Activated CD4-positive, CD25-positive, alpha-beta regulatory T cell treated with anti-CD3 and anti-CD28 coated beads, Interleukin-2, amount 50 U/mL, for 72 hours (primary cell): ENCODE measurements around the gene ETV6.

Source experiments
- DNase-seq: peaks from one replicate; pipeline ENCODE4 v3.0.0; 2021

The ETV6 gene

GRCh38 chr12:11648514-11649412 is 711 bp upstream of the ETV6 start:
- peak; percentile 60 for DNase-seq

DNA sequence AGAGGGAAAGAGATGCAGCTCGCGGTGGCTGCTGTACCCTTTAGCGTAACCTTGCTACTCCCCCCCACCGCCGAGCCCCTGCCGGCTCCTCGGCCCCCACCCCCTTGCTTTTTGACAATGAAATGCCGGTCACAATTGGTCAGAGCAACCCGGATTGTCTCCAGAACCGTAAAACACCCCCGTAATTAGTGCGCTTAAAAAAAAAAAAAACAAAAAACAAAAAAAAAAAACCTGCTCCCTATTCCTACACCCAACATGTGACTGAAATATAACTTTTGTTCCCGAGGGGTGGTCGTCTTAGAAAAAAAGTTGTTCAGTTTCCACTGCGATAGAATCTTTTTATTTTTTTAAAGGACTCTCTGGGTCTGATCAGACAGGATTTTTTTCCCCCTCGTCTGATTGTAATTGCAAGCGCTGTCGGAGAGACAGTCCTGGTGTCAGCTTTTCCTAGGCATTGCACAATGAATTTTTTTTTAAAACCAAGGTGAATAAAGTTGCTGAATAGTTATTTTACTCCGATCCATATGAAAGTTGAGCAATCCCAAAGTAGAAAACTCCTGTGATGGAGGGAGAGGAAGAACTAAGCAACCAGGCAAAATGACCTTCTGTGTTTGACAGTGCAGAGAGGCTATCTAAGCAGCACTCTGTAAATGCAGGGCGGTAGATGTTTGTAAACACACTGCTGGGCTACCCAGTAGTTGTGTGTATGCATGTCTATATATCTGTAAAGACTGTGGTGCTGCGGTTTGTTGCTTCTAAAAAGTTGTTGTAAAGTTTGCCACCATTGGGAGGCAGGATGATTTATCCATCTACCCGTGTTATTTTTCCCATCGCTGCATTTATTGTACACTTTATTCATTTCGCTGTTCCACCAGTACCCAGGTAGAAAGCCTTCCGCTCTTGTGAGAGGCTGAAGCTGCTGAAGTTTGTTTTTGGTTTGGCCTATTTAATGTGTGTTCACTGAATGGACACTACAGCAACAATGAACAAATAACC is 1.1 kb downstream of the ETV6 start:
- DNase-seq = no peak

DNA sequence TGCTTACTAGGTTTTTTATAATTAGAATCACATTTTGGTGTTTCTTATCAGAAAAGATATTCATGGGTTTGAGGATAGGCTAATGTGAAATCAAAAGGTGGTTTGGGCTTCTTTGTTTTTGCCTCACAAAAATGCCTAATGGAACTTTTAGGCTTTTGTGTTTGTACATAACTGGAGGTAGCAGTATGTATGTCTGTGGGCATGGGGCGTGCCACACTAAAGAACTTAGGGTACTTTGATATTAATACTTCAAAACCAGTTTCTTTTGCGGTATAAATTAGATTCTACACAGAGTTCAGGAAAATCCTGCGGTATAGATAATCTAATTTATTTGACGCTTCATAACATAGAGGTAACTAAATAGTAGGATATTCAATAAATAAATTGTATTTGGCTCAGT is 1.9 kb downstream of the ETV6 start:
- no peak for DNase-seq

DNA sequence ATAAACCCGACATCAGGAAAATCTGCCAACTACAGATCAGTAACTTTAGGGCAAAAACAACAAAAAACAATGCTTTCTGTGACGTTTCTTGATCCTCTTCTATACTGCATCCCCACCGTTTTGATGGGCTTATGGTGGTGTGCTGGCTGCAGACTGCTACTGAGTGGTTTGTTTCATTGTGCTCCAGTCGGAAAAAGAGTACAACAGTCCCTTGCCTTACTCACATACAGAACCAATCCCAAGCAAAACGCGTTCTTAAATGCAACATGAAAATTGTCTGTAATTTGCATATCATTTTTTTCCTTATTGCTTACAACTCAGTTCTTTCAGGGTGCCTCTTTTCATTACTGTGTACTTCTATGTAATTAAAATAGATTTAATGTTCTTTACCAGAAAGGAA is 2.3 kb downstream of the ETV6 start:
- DNase-seq = no peak

GRCh38 chr12:11652351-11653040 is 3.0 kb downstream of the ETV6 start:
- no peak for DNase-seq

GRCh38 chr12:11653215-11653753 is 3.8 kb downstream of the ETV6 start:
- DNase-seq = no peak

DNA sequence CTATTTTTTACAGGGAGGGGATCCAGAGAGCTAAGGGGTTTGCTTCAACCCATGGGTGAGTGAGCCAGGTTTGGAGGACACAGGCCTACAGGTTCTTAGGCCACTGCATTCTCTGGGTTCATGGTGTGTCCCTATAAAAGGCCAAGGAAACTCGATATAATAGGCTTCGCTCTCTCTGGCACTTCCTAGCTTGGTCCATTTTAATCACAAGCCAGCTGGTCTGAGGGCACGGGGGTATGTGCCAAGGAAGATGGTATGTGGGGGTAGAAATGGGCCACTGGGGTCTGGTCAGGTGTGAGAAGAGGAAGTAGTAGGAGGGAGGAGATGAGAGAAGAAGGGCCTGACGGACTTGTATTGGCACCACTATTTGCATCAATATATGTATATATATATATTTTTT is 4.9 kb downstream of the ETV6 start:
- no peak for DNase-seq

DNA sequence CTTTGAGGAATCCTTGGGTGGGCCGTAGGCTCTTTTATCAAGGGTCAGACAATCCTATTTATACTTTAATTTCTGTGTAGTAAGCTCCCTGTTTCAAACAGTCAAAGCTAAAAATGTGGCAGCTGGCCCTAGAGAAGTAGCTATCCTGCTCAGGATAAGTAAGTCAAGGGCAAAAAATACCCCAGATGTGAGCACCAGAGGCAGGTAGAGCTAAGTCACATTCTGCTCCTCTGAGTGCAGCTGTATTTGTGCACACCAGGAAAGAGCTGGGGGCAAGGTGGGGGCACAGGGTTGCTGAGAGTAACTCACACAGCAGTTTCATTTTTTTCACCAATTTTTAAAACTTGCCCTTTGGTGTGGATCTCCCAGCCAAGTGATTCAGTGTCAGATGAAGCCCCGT is 5.3 kb downstream of the ETV6 start:
- no peak for DNase-seq

DNA sequence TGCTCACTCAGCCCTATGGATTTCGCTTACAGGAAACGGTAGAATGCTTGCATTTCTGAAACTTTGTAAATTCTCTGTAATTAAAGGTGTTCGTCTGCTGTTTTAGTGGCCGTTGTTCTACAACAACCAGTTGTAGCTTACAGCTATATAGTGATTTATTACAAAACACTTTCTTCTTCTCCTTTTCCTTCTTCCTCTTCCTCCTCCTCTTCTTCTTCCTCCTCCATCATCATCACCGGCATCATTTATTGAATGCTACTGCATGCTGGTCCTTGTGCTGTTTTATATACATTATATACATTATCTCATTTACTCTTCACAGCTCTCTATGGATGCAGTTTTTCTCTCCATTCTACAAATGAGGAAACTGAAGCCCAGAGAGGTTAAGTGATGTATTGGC is 6.4 kb downstream of the ETV6 start:
- no peak for DNase-seq

DNA sequence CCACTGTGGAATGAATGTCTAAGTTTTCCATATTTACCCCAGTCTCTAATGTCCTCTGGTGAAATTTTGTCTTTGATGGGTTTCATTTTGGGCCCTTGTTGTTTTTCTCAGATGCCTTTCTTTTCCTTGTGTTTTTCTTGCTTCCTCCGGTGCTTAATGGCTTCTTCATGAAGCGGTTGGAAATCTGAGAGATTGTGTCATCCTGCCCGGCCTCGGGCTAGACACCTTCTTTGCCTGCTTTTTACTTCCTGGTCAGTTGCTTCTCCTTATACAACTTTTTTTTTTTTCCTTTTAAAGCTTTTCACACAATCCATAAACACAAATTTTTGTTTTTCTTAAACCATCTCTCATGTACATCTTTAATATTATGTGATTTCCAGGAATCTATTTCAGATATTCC is 7.1 kb downstream of the ETV6 start:
- no peak for DNase-seq

DNA sequence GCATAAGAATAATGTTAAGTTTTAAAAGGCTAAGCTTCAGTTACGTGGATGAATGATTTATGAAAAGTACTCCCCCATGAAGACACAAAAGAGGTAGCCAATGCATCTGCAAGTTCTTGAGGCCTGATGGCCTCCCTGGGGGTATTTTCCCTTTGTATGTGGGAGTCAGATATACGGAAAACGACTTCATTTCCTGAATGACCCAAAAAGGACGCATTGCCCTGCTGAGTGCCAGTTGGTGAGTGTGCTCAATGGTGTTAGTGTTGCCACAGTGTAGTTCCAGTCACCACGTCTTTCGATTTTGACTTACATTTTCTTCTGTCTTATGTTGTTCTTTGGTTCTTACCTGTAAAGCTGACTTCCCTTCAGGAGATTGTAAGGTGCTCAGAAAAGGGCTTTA is 8.0 kb downstream of the ETV6 start:
- DNase-seq = no peak

DNA sequence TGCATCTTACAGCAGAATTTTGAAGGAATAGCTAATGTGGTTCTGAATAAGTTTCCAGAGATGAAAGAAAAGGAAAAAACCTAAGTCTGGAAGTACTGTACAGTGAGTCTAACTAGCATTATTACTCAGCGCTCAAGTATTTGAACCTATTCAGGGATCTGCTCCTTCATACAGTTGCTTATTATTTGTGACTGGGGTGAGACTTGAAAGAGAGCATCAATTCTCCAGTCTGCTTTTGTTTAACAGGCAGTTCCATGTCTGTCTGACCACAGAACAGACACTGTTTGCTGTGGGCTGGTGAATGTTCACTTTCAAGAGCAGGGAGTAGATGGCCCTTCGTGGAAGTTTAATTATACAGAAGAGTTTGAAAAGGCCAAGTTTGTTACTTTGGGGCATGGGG is 9.3 kb downstream of the ETV6 start:
- DNase-seq = no peak

DNA sequence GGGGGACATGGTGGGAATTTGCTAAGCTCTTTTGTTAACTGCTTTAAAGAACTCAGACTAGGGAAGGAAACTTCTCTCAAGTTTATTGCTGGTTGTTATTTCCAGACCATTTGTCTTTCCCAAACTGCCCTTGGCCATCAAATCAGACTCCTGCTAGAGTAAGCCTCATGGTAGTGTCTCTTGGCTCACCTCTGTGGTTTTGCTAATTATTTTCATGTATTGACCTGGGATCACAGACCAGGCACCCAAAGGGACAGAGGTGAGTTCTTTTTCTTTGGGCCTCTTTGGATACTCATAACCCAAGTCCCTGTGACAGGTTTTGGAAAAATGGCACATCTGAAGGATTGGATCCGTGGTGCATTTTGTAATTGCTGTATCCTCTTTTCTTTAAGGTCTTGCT is 11.2 kb downstream of the ETV6 start:
- DNase-seq = no peak

DNA sequence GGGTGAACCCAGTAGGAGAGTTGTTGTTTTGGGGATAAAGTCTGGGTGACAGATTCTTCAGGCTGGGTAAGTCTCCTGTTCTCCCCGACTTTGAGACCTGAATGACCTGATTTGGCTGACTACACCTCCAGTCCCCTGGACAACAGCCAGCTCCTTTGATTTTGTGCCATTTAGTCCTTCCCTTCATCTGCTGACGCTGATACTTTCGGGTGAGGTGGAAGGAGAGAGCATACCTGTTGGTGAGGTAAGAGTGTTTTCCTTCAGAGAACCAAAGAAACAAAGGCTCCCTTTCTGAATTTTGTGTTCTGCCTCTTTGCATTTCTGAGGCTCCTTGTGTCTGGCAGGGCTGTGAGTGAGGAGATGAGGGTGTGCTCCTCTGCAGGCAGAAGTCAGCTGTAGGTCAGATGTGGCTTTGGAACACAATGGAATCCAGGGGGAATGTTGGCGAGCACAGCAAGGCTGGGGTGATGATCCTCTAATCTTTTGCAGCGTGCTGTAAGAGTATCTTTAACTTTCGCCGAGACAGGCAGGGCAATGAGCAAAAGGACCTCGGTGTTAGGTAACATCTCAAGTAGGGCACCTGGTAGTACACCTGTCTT is 12.1 kb downstream of the ETV6 start:
- no peak for DNase-seq

DNA sequence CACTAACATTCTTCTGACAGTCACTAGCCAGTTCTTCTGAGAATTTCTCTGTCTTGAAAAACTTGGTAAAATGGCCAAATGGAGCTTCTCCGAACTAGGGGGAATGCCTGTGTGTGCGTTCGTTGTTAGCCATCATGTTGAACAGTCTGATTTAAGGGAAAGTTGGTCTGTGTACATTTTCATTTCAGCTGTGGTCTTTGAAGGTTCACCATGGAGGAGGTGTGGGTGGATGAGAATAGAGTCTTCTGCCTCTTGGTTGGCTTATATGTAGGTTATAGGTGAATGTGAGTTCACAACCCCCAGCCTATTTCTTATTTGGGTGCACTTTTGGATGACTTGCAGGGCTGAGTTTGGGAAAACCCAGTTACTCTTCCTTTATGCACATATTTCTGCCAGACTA is 12.9 kb downstream of the ETV6 start:
- no peak for DNase-seq

DNA sequence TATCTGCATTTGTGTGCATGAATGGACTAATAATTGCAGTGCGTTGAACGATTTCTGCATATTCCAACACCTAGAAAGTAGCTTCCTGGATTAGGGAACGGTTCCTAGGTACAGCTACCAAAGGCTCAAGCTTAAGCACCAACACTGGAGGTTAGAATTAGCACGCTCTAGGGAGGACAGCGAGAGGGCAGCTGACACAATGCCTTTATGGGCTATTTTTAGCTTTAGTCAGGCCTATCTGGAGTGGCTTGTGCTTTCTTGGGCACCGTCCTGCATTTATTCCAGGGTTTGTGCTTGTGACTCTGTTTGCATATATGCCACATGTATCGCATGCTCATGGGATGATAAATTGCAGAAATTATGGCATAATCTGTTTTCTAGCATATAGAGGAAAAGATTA is 13.7 kb downstream of the ETV6 start:
- no peak for DNase-seq

DNA sequence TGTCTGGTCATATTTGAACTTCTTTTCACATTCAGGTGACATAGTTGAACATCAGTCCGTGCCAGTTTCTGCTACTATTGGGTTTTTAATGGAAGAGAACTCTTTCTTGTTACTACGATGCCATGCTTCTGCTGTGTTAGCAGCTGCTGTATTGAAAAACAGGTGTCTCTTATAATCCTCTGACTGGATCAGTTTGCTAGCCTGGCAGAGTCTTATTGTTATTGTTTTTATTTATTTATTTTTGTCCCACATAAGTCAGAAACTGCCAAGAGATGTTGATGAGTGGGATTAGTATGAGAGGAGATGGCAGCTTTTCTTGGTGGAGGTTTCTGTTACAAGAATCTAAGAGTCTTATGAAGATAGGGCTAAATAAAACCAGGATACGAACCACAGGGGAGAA is 14.6 kb downstream of the ETV6 start:
- no peak for DNase-seq

- DNase-seq = no peak
Measured at GRCh38 chr12:11666131-11667050, 16.9 kb downstream of the ETV6 start.

DNA sequence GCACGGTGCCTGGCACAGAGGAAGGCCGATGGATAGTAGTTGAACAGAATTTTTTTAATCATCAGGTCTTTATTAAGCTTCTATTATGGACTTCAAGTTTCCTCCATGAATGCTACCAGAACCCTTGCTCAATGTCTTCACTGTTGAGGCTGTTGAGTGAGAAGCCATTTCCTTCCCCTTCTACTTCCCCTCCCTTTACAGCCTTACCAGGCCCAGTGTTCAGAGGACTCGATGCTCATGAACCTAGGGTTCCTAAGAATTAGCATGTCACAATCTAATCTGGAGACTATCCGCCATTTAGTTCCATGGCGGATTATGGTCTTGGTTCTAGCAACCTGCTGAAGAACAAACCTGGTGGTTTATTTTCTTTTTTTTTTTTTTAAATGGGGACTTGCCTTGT is 17.7 kb downstream of the ETV6 start:
- DNase-seq = no peak

GRCh38 chr12:11668611-11669010 is 19.1 kb downstream of the ETV6 start:
- no peak for DNase-seq

DNA sequence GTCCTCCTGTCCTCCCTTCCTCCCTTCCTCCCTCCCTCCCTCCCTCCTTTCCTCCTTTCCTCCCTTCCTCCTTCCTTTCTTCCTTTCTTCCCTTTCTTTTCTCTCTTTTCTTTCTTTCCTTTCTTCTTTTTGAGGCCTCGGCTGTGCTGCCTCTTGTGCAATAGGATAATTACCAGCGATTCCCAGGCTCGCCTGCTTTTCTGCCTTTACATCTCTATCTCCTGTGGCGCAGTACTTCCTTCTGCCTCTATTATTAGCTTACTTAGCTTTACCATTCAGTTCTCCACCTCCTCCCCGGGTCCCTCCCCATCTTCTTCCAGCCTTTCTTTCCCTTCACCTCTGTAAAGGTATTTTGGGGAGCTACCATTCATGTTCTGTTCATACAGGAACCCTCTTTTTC is 19.9 kb downstream of the ETV6 start:
- no peak for DNase-seq
